Endothelial cell of umbilical vein (primary cell): ENCODE results near the gene LYPLAL1. TPM values are rescaled to one million over a fixed set of nuclear protein-coding genes. Genes with fewer than 3 reads are reported as not detected.

ENCODE experiments used
- BruUV-seq: library from RNA; stranded (reverse); fragments of 400-500 nt; replicated peaks from 2 replicates; lab custom pipeline; 2021; lab: Mats Ljungman, UMichigan
- CTCF ChIA-PET: fragments of 300-600, 350-600 bp; sonication (Branson Sonifier 250); formaldehyde crosslinking; loops from one replicate; lab custom pipeline; 2021; ENCODE audit warnings: antibody characterized with exemption, inconsistent platforms; lab: Charles Lee
- POLR2A ChIA-PET: fragments of 300-600, 350-600 bp; sonication (Branson Sonifier 250); formaldehyde crosslinking; loops from one replicate; lab custom pipeline; 2021; ENCODE audit warnings: antibody characterized with exemption, inconsistent platforms; lab: Charles Lee
- DNase-seq: peaks from one replicate; pipeline ENCODE4 v3.0.0-alpha.2; 2011; ENCODE audit warnings: low read depth, low spot score
- FAIRE-seq: peaks from 2 replicates; lab custom pipeline; 2011; peaks lifted over from hg19 to GRCh38; lab: Jason Lieb, UNC
- H2AFZ ChIP-seq: 2 replicates; pipeline ENCODE4 v1.6.0; 2012; ENCODE audit warnings: low read depth, low read length, control low read depth, inconsistent platforms
- H3K27ac ChIP-seq: 2 replicates; pipeline ENCODE4 v1.5.1; 2011; ENCODE audit warnings: low read depth, mild to moderate bottlenecking, control low read depth, low read length, moderate library complexity; ENCODE audit not compliant: insufficient read depth
- H3K27me3 ChIP-seq, 2 experiments: 2 replicates each; pipeline versions ENCODE4 v1.6.0 to v1.6.1; 2011; ENCODE audit warnings: low read length in 2 of 2, mixed read lengths in 1 of 2; ENCODE audit not compliant: control insufficient read depth in 2 of 2, insufficient read depth in 2 of 2
- H3K36me3 ChIP-seq, 2 experiments: 2 replicates in 1 of 2; 3 replicates in 1 of 2; pipeline ENCODE4 v1.5.1; 2011; ENCODE audit warnings: low read length in 2 of 2, mild to moderate bottlenecking in 1 of 2, moderate library complexity in 1 of 2; ENCODE audit not compliant: control insufficient read depth in 2 of 2, insufficient read depth in 2 of 2; ENCODE audit errors: extremely low read depth in 1 of 2
- H3K4me1 ChIP-seq: 3 replicates; pipeline ENCODE4 v1.5.1; 2011; ENCODE audit warnings: mild to moderate bottlenecking, low read length; ENCODE audit not compliant: control insufficient read depth, insufficient read depth; ENCODE audit errors: extremely low read depth
- H3K4me2 ChIP-seq: 2 replicates; pipeline ENCODE4 v1.6.1; 2011; ENCODE audit warnings: low read length, control low read depth, mixed read lengths; ENCODE audit not compliant: insufficient read depth
- H3K4me3 ChIP-seq, 3 experiments: fragments of 200-600 bp in 1 of 3; sonication (generic), shearing (Covaris generic) in 1 of 3; replicated peaks in 1 of 3; 2 replicates each; pipeline ENCODE4 v1.5.1; 2011 to 2016; ENCODE audit warnings: control low read depth in 3 of 3, low read length in 3 of 3, mild to moderate bottlenecking in 2 of 3, inconsistent platforms in 1 of 3, low read depth in 1 of 3, moderate library complexity in 1 of 3; ENCODE audit not compliant: insufficient read depth in 1 of 3
- H3K79me2 ChIP-seq: 2 replicates; pipeline ENCODE4 v1.6.0; 2012; ENCODE audit warnings: low read length, inconsistent platforms; ENCODE audit not compliant: control insufficient read depth, insufficient read depth
- H3K9ac ChIP-seq: replicated peaks from 2 replicates; pipeline ENCODE3; 2011; ENCODE audit warnings: low read length, control low read depth; ENCODE audit not compliant: insufficient read depth; ENCODE audit errors: extremely low read depth
- H3K9me1 ChIP-seq: replicated peaks from 3 replicates; pipeline ENCODE4 v1.6.0; 2011; ENCODE audit warnings: mild to moderate bottlenecking, low read length; ENCODE audit not compliant: control insufficient read depth, insufficient read depth; ENCODE audit errors: extremely low read depth
- H3K9me3 ChIP-seq: replicated peaks from 2 replicates; pipeline ENCODE4 v1.5.1; 2012; ENCODE audit warnings: low read length, inconsistent platforms; ENCODE audit not compliant: control insufficient read depth, insufficient read depth
- H4K20me1 ChIP-seq: replicated peaks from 2 replicates; pipeline ENCODE3; 2011; ENCODE audit warnings: mild to moderate bottlenecking, low read length; ENCODE audit not compliant: control insufficient read depth, insufficient read depth; ENCODE audit errors: extremely low read depth
- EZH2 ChIP-seq: IDR thresholded peaks from 2 replicates; pipeline ENCODE4 v1.6.1; 2012; ENCODE audit warnings: borderline replicate concordance, low read depth, mild to moderate bottlenecking, moderate library complexity, low read length, inconsistent platforms; ENCODE audit not compliant: severe bottlenecking
- FOS ChIP-seq: IDR thresholded peaks from 2 replicates; pipeline ENCODE4 v1.6.1; 2011; ENCODE audit warnings: mild to moderate bottlenecking, low read length, moderate library complexity, borderline replicate concordance; ENCODE audit not compliant: insufficient read depth
- GATA2 ChIP-seq: IDR thresholded peaks from 2 replicates; pipeline ENCODE4 v1.7.0; 2011; ENCODE audit warnings: low read depth, mild to moderate bottlenecking, moderate library complexity, mixed read lengths, low read length; ENCODE audit not compliant: insufficient read length, insufficient read depth
- JUN ChIP-seq: IDR thresholded peaks from 2 replicates; pipeline ENCODE4 v1.6.1; 2011; ENCODE audit warnings: borderline replicate concordance, low read depth; ENCODE audit not compliant: insufficient read length, insufficient read depth
- MYC ChIP-seq: IDR thresholded peaks from one replicate; pipeline ENCODE4 v1.6.1; 2011; ENCODE audit warnings: mild to moderate bottlenecking, low read depth, low read length
- POLR2A ChIP-seq: IDR thresholded peaks from 2 replicates; pipeline ENCODE4 v1.6.1; 2012; ENCODE audit warnings: low read depth, mild to moderate bottlenecking, control low read depth, low read length
- POLR2AphosphoS5 ChIP-seq: IDR thresholded peaks from 2 replicates; pipeline ENCODE4 v1.6.1; 2012; ENCODE audit warnings: low read depth, mild to moderate bottlenecking, control low read depth, low read length, moderate library complexity; ENCODE audit not compliant: insufficient read depth
- dilution Hi-C: fragments of 300-500 bp; cut with MboI; formaldehyde crosslinking; loops from one replicate; pipeline ENCODE4 v1.15.0; 2019; ENCODE audit warnings: low sequenced_read_pairs; ENCODE audit not compliant: extremely low pct_ligation_motif_present
- intact Hi-C: fragments of 100-400 bp; cut with micrococcal nuclease; formaldehyde crosslinking; loops from one replicate; pipeline ENCODE4 v1.10.0; 2022
- polyA plus RNA-seq, 4 experiments: library from polyadenylated mRNA; depleted of rRNA in 3 of 4; stranded (reverse) in 3 of 4; unstranded in 1 of 4; fragments of >200 nt; gene quantifications; 2 replicates each; pipeline versions ENCODE4 v1.2.1 to v1.2.3, GENCODE V29; 2011 to 2012; ENCODE audit warnings: missing spikeins in 1 of 4
- total RNA-seq: library from RNA; stranded (reverse); gene quantifications from 2 replicates; pipeline ENCODE4 v1.2.3, GENCODE V29; 2021
- TF ChIP-seq, protein P1 (sequence below), 2 donors: IDR thresholded peaks; 1 replicate in 1 of 2; 2 replicates in 1 of 2; pipeline ENCODE4 v1.5.1; 2011; ENCODE audit warnings: low read length in 2 of 2, mild to moderate bottlenecking in 2 of 2, moderate library complexity in 2 of 2, control low read depth in 1 of 2, inconsistent platforms in 1 of 2, low read depth in 1 of 2; ENCODE audit not compliant: insufficient read depth in 1 of 2; ENCODE audit errors: extremely low read depth in 1 of 2
- TF ChIP-seq, protein P2 (sequence below): IDR thresholded peaks from 2 replicates; pipeline ENCODE4 v1.6.1; 2011; ENCODE audit not compliant: insufficient read depth, insufficient read length

The LYPLAL1 gene
- total and polyA plus RNA-seq, 2 donors (not counting 3 experiments of a cell fraction or from before 2014, with no cell fraction given): 7.4 to 25.4 TPM

DNA sequence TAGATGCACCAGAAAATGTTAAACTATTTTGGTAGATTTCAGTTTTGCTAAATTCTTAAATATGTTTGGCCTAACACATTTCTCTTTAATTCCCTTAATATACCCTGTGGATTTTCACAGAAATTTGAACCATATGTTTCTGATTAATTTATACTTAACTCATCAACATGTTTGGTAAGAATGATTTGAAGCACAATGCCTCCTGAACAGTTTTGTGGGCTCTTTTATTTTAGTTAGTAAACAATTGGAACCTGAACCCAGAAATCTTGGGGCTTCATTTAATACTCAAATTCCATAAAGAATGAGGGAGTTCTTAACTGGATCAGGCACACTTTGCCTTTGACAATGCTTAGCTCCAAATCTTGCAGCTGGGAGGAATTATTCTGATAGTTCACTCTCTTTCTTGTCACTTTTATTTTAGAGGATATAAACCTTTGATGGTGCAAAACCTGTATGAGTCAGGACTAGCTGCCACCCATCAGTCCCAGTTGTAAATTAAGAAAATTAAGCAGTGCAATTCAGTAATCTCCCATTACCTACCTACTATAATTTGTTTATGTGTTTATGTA lies 24.6 kb upstream of the LYPLAL1 start:
- no peaks in the 10 kb centered on the region for H3K9me3 ChIP-seq
- DNase-seq: no peak
- intact Hi-C loops (no loop called here), dilution Hi-C loops (no loop called here)
- H3K4me1 ChIP-seq: peaks cover 1% of the 10 kb centered on the region
- no peak overlapping the region for H3K9ac ChIP-seq
- no peaks in the 10 kb centered on the region for H4K20me1 ChIP-seq
- no peak overlapping the region for H3K27ac ChIP-seq
- no peaks in the 10 kb centered on the region for H3K9me1 ChIP-seq
- no peak overlapping the region for H3K4me2 ChIP-seq
- TF ChIP-seq POLR2AphosphoS5 (no peak), JUN (no peak), MYC (no peak), GATA2 (no peak), EZH2 (no peak), POLR2A (no peak), FOS (no peak)
- TF ChIP-seq, protein P1, sequence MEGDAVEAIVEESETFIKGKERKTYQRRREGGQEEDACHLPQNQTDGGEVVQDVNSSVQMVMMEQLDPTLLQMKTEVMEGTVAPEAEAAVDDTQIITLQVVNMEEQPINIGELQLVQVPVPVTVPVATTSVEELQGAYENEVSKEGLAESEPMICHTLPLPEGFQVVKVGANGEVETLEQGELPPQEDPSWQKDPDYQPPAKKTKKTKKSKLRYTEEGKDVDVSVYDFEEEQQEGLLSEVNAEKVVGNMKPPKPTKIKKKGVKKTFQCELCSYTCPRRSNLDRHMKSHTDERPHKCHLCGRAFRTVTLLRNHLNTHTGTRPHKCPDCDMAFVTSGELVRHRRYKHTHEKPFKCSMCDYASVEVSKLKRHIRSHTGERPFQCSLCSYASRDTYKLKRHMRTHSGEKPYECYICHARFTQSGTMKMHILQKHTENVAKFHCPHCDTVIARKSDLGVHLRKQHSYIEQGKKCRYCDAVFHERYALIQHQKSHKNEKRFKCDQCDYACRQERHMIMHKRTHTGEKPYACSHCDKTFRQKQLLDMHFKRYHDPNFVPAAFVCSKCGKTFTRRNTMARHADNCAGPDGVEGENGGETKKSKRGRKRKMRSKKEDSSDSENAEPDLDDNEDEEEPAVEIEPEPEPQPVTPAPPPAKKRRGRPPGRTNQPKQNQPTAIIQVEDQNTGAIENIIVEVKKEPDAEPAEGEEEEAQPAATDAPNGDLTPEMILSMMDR (IDR thresholded peaks at IDR 0.05; ENCODE audit: extremely low read depth in 1 of 2, insufficient read depth in 1 of 2, low read depth in 1 of 2, low read length in 2 of 2): no peak
- TF ChIP-seq, protein P2, sequence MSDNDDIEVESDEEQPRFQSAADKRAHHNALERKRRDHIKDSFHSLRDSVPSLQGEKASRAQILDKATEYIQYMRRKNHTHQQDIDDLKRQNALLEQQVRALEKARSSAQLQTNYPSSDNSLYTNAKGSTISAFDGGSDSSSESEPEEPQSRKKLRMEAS: no peak
- ChIA-PET POLR2A (no interaction called here), CTCF (interaction anchor here (1.2 kb wide), 1 partner anchor 18 kb away, joined by 4 read pairs; no protein-coding TSS in a partner anchor)
- no TSS peak for BruUV-seq
- no peak overlapping the region for H3K4me3 ChIP-seq
- no peak overlapping the region for H2AFZ ChIP-seq
- H3K36me3 ChIP-seq: no peaks in the 10 kb centered on the region
- no peak for FAIRE-seq
- no peaks in the 10 kb centered on the region for H3K27me3 ChIP-seq
- no peaks in the 10 kb centered on the region for H3K79me2 ChIP-seq
